ENCODE data around the gene NHS. TPM values are rescaled to one million over a fixed set of nuclear protein-coding genes. Genes with fewer than 3 reads are reported as not detected.

The NHS gene
- total RNA-seq, 4 donors from 2014 or later, result 5.0 to 8.7 (median 6.2) TPM

- Histone ChIP-seq H3K4me3 (no peak overlapping the region), H3K27ac (replicated peaks in 1 of 4) (no peak overlapping the region), H3K4me1 (peaks cover 0 to 5% (median 2%) of the 10 kb centered on the region in 4 donors), H3K36me3 (no peaks in the 10 kb centered on the region), H3K27me3 (no peaks in the 10 kb centered on the region), H3K9me3 (no peaks in the 10 kb centered on the region)
- 71% methylated on average over 4 of the region's 4 CpGs for WGBS
- TF ChIP-seq EP300 (IDR thresholded peaks at IDR 0.05) (no peak), CTCF (IDR thresholded peaks at IDR 0.05) (no peak), POLR2A (IDR thresholded peaks at IDR 0.05; ENCODE audit: low read depth) (no peak), POLR2AphosphoS5 (IDR thresholded peaks at IDR 0.05) (no peak)
- intact Hi-C loops (cut with DNase I), result no loop called here
- DNase-seq (ENCODE audit: extremely low spot score), result no peak
Measured at GRCh38 chrX:17637235-17637634, 262.2 kb downstream of the NHS start.

GRCh38 chrX:17638731-17639130 lies 263.7 kb downstream of the NHS start:
- H3K9me3 ChIP-seq, result no peaks in the 10 kb centered on the region
- intact Hi-C loops (cut with DNase I), result no loop called here
- WGBS, result 80% methylated on average over 1 of the region's 1 CpG

DNA sequence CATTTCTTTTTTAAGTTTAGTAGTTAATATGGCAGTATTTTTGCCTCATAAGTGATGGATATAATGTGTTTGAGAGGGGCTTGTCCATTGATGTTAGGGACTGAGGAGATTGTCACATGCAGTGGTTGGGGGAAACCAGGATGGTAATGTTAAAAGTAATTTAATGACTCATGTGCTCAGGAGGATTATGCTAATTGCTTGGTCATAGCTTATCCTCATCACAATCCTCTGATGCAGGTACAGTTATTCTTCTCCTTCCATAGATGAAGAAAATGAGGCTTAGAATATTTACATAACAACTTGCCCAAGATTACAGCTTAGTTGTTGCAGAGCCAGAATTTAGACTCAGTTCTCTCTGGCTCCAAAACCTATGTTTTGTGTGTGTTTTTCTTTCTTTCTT lies 267.9 kb downstream of the NHS start:
- Histone ChIP-seq H3K27me3 (no peaks in the 10 kb centered on the region), H3K36me3 (no peaks in the 10 kb centered on the region), H3K9me3 (no peaks in the 10 kb centered on the region), H3K27ac (replicated peaks in 1 of 4) (no peak overlapping the region), H3K4me1 (no peaks in the 10 kb centered on the region), H3K4me3 (no peak overlapping the region)
- no peak for TF ChIP-seq POLR2AphosphoS5 (IDR thresholded peaks at IDR 0.05)
- no peak for TF ChIP-seq EP300 (IDR thresholded peaks at IDR 0.05)
- TF ChIP-seq POLR2A (IDR thresholded peaks at IDR 0.05; ENCODE audit: low read depth), result no peak
- TF ChIP-seq CTCF (IDR thresholded peaks at IDR 0.05), result no peak
- no peak for DNase-seq (ENCODE audit: extremely low spot score)
- intact Hi-C loops (cut with DNase I), result no loop called here

More at GRCh38 chrX:17638731-17639130, 263.7 kb downstream of the NHS start:
- H3K4me3 ChIP-seq, result no peak overlapping the region
- DNase-seq (ENCODE audit: extremely low spot score), result no peak
- H3K27ac ChIP-seq (replicated peaks in 1 of 4), result no peak overlapping the region
- no peaks in the 10 kb centered on the region for H3K27me3 ChIP-seq
- H3K36me3 ChIP-seq, result no peaks in the 10 kb centered on the region
- peaks cover 0 to 5% (median 0%) of the 10 kb centered on the region in 4 donors for H3K4me1 ChIP-seq
- TF ChIP-seq POLR2AphosphoS5 (IDR thresholded peaks at IDR 0.05) (no peak), POLR2A (IDR thresholded peaks at IDR 0.05; ENCODE audit: low read depth) (no peak), EP300 (IDR thresholded peaks at IDR 0.05) (no peak), CTCF (IDR thresholded peaks at IDR 0.05) (no peak)

DNA sequence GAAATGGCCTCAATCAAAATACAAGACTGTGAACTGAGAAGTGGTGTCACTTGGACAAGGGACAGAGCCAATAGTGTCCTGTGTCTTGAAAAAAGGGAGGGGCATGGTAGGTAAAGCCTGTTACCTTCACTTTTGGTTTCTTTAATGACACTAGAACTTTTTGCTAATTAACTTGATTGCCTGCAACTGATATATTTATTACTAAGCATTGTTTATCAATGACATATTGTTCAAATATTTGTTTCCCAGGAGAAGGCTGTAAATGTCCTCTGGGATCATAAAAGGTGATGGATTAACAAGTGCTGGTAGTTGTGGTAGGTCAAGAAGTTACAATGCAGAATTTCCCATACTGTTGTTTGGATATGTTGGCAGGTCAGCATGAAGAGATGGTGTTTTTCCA lies 268.5 kb downstream of the NHS start:
- TF ChIP-seq CTCF (IDR thresholded peaks at IDR 0.05), result no peak
- TF ChIP-seq POLR2AphosphoS5 (IDR thresholded peaks at IDR 0.05), result no peak
- no peak for TF ChIP-seq EP300 (IDR thresholded peaks at IDR 0.05)
- TF ChIP-seq POLR2A (IDR thresholded peaks at IDR 0.05; ENCODE audit: low read depth), result no peak
- intact Hi-C loops (cut with DNase I), result no loop called here
- no peak for DNase-seq (ENCODE audit: extremely low spot score)
- no peak overlapping the region for H3K27ac ChIP-seq (replicated peaks in 1 of 4)
- no peaks in the 10 kb centered on the region for H3K36me3 ChIP-seq
- no peak overlapping the region for H3K4me3 ChIP-seq
- H3K4me1 ChIP-seq, result no peaks in the 10 kb centered on the region
- H3K27me3 ChIP-seq, result no peaks in the 10 kb centered on the region
- no peaks in the 10 kb centered on the region for H3K9me3 ChIP-seq

- H3K27me3 ChIP-seq, result no peaks in the 10 kb centered on the region
- no peaks in the 10 kb centered on the region for H3K4me1 ChIP-seq
- TF ChIP-seq POLR2A (IDR thresholded peaks at IDR 0.05; ENCODE audit: low read depth), result no peak
- TF ChIP-seq CTCF (IDR thresholded peaks at IDR 0.05), result no peak
- TF ChIP-seq EP300 (IDR thresholded peaks at IDR 0.05), result no peak
- no peak for TF ChIP-seq POLR2AphosphoS5 (IDR thresholded peaks at IDR 0.05)
- WGBS, result 91% methylated on average over 1 of the region's 1 CpG
- no peaks in the 10 kb centered on the region for H3K9me3 ChIP-seq
- DNase-seq (ENCODE audit: extremely low spot score), result no peak
- no peaks in the 10 kb centered on the region for H3K36me3 ChIP-seq
- intact Hi-C loops (cut with DNase I), result no loop called here
- no peak overlapping the region for H3K27ac ChIP-seq (replicated peaks in 1 of 4)
- H3K4me3 ChIP-seq, result no peak overlapping the region
Measured at GRCh38 chrX:17644001-17644400, 269.0 kb downstream of the NHS start.

Data from esophagus muscularis mucosa (tissue), 4 donors.